T-helper 2 cell treated with Interferon-gamma antibody and Interleukin-4, amounts not matched to agents 100 ng/mL and 5 ng/mL, for 36 hours (primary cell): Measurements from ENCODE around the gene TCEA2. TPM values are rescaled to one million over a fixed set of nuclear protein-coding genes. Genes with fewer than 3 reads are reported as not detected.

Experiments
- intact Hi-C: fragments of 100-400 bp; cut with micrococcal nuclease; formaldehyde crosslinking; loops from one replicate; pipeline ENCODE4 v1.15.1; 2023
- total RNA-seq: library from RNA; stranded (reverse); gene quantifications from 2 replicates; pipeline ENCODE4 v1.2.3, GENCODE V29; 2022

Gene TCEA2
- total RNA-seq, 1 donor from 2014 or later, result 61.5 TPM

- intact Hi-C loops, result no loop called here
Measured at GRCh38 chr20:64119301-64119680, 56.3 kb downstream of the TCEA2 start.

- intact Hi-C loops, result loop anchor here (2.0 kb wide), 2 partner anchors 37 to 81 kb away; no protein-coding TSS in a partner anchor
Measured at GRCh38 chr20:64119681-64120341, 56.8 kb downstream of the TCEA2 start.

- intact Hi-C loops, result loop anchor here (2.0 kb wide), 2 partner anchors 39 to 83 kb away; no protein-coding TSS in a partner anchor
Measured at GRCh38 chr20:64121586-64121985, 58.6 kb downstream of the TCEA2 start.

Other genes starting within 250 kb of the TCEA2 start
- gene ZBTB46, start 231.9 kb upstream of the TCEA2 start, total RNA-seq, result 0.16 and 0.32 TPM in 2 replicates
- gene ABHD16B, start 201.7 kb upstream of the TCEA2 start, total RNA-seq, result not detected in 2 replicates
- 46.4 and 48.3 TPM in 2 replicates for gene TPD52L2, start 197.9 kb upstream of the TCEA2 start, total RNA-seq
- 50.4 and 53.8 TPM in 2 replicates for gene DNAJC5, start 168.1 kb upstream of the TCEA2 start, total RNA-seq
- gene UCKL1, start 106.8 kb upstream of the TCEA2 start, total RNA-seq, result 46.3 and 47.7 TPM in 2 replicates
- 25.8 and 26.9 TPM in 2 replicates for gene ZNF512B, start 93.3 kb upstream of the TCEA2 start, total RNA-seq
- 21.8 TPM in 2 replicates for gene SAMD10, start 83.6 kb upstream of the TCEA2 start, total RNA-seq
- 69.3 and 69.4 TPM in 2 replicates for gene PRPF6, start 82.1 kb upstream of the TCEA2 start, total RNA-seq
- gene C20orf204, start 27.0 kb upstream of the TCEA2 start, total RNA-seq, result 4.9 and 5.3 TPM in 2 replicates
- gene SOX18, start 13.6 kb upstream of the TCEA2 start, total RNA-seq, result 0.68 and 0.75 TPM in 2 replicates
- 96.3 and 97.6 TPM in 2 replicates for gene RGS19, start 16.3 kb downstream of the TCEA2 start, total RNA-seq
- 0.70 and 0.89 TPM in 2 replicates for gene OPRL1, start 16.9 kb downstream of the TCEA2 start, total RNA-seq
- gene LKAAEAR1, start 21.2 kb downstream of the TCEA2 start, total RNA-seq, result 0.34 TPM in 1 of 2 replicates, not detected in the other
- not detected in 2 replicates for gene NPBWR2, start 44.4 kb downstream of the TCEA2 start, total RNA-seq
- not detected in 2 replicates for gene MYT1, start 101.3 kb downstream of the TCEA2 start, total RNA-seq
- gene PCMTD2, start 192.6 kb downstream of the TCEA2 start, total RNA-seq, result 42.2 and 47.9 TPM in 2 replicates